ENCODE data around the gene RPS16. TPM values are rescaled to one million over a fixed set of nuclear protein-coding genes. Genes with fewer than 3 reads are reported as not detected.

RPS16 gene
- total RNA-seq, 1 donor = 148 TPM

DNA sequence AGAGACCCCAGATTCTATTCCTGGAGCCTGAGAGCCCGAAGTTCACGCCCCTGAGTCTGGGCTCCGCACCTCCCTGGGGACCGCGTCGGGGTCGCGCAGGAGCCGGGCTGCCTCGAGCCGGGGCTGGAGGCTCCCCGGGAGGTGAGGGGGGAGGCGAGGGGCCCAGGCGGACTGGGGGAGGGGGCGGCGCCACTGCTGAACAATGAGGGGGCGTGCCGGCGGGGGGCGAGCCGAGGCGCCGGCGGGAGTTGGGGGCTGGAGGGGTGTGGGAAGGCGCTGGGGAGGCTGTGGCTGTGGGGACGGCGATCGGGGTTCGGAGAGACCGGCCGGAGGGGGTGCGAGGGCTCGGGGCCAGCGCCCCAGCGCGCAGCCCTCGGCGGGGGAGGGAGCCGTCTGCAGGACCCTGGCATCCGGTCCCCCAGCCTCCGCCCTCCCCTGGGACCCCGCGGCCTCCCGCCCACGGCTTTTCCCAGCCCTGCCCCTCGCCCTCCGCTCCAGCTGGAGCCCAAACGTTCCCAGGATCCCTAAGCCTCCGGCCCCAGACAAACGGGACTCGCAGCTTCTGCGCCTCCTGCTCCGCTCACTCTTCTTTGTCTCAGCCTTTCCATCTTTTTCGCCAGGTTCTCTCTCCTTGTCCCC is 22.4 kb downstream of the RPS16 start:
- peak overlapping the region; percentile 85 for H3K4me3 ChIP-seq (ENCODE audit: low read depth, low read length)
- TF ChIP-seq, protein P1, sequence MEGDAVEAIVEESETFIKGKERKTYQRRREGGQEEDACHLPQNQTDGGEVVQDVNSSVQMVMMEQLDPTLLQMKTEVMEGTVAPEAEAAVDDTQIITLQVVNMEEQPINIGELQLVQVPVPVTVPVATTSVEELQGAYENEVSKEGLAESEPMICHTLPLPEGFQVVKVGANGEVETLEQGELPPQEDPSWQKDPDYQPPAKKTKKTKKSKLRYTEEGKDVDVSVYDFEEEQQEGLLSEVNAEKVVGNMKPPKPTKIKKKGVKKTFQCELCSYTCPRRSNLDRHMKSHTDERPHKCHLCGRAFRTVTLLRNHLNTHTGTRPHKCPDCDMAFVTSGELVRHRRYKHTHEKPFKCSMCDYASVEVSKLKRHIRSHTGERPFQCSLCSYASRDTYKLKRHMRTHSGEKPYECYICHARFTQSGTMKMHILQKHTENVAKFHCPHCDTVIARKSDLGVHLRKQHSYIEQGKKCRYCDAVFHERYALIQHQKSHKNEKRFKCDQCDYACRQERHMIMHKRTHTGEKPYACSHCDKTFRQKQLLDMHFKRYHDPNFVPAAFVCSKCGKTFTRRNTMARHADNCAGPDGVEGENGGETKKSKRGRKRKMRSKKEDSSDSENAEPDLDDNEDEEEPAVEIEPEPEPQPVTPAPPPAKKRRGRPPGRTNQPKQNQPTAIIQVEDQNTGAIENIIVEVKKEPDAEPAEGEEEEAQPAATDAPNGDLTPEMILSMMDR (IDR thresholded peaks at IDR 0.05; ENCODE audit: insufficient read depth, low read length) = no peak
- DNase-seq (ENCODE audit: low read depth) = peak; percentile 59

DNA sequence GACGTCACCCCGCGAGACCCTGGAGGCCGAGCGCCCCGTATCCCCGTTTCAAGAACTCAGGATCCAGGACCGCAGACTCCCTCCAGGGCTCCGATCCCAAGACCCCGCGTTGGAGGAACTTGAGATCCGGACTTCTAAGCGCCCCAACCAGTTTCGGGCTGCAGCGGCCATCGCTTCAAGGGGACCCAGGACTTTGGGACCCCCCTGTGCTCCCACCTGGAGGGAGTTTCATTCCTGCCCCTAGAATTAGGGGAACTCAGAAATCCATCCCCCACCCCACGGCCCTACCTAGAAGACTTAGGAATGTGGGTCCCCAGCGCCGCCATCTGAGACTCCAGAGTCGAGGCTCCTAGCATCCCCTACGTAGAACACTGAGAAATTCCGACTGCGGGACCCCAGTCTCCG is 22.9 kb downstream of the RPS16 start:
- no peak for DNase-seq (ENCODE audit: low read depth)
- TF ChIP-seq, protein P1 (IDR thresholded peaks at IDR 0.05; ENCODE audit: insufficient read depth, low read length) = no peak
- peak overlapping the region; percentile 85 for H3K4me3 ChIP-seq (ENCODE audit: low read depth, low read length)

GRCh38 chr19:39412100-39412866 is 23.5 kb downstream of the RPS16 start, which contains the start of gene PLEKHG2:
PLEKHG2 (plus strand) TSS chr19:39412669; CDS start chr19:39414087, 1,418 bp downstream.
- TF ChIP-seq, protein P1 (IDR thresholded peaks at IDR 0.05; ENCODE audit: insufficient read depth, low read length) = peak; percentile 76
- peak within 1 kb of the TSS; percentile 85 for H3K4me3 ChIP-seq (ENCODE audit: low read depth, low read length)
- peak; percentile 100 for DNase-seq (ENCODE audit: low read depth)

DNA sequence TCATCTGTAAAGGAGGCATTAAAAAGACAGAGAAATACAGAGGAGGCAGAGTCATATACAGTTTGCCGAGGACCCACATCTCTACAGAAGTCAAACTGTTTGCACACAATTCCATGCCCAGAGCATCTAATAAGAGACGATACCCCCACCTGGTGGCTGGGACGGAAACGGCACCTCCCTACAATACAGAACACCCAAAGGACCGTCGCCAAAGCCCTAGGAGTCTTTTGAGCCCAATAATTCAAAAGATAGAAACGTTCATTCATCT is 24.0 kb downstream of the RPS16 start:
- H3K4me3 ChIP-seq (ENCODE audit: low read depth, low read length) = peak overlapping the region; percentile 42
- peak; percentile 97 for DNase-seq (ENCODE audit: low read depth)
- TF ChIP-seq, protein P1 (IDR thresholded peaks at IDR 0.05; ENCODE audit: insufficient read depth, low read length) = peak; percentile 90

DNA sequence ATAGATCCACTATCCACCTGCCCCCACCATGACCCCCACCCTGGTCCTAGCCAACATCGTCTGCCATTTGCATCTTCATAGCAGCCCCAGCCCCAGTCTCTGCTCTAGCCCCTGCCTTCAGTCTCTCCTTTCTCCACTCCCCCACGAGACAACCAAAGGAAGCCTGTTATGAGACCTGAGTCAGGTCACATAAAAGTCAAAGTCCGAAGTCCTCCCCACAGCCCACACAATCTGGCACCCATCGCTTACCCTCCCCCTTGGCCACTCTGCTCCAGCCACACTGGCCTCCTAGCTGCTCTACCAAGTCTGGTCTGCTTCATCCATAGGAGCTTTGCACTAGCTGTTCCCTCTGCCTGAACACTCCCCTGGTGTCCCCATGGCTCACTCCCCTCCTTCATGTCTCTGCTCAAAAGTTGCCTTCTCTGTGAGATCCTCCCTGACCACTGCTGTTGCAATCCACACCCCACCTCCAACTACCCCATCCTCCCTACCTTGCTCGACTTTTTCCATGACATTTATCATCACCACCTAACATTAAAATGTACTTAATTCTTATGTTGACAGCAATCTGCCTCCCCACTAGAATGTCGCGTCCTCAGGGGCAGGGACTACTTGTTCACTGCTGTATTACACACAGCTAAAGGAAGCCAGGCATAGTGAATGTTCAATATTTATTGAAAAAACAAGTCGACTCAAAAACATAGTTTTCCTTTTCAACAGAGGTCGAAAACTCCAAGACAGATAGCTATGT is 24.5 kb downstream of the RPS16 start:
- peak overlapping the region; percentile 74 for H3K4me3 ChIP-seq (ENCODE audit: low read depth, low read length)
- no peak for DNase-seq (ENCODE audit: low read depth)
- TF ChIP-seq, protein P1 (IDR thresholded peaks at IDR 0.05; ENCODE audit: insufficient read depth, low read length) = no peak

- no peak for DNase-seq (ENCODE audit: low read depth)
- peak overlapping the region; percentile 74 for H3K4me3 ChIP-seq (ENCODE audit: low read depth, low read length)
- TF ChIP-seq, protein P1 (IDR thresholded peaks at IDR 0.05; ENCODE audit: insufficient read depth, low read length) = no peak
These were observed 25.0 kb downstream of the RPS16 start for GRCh38 chr19:39410831-39411080.
